NCI-H1694 treated with DMSO at 0.1 percent for 48 hours (cell line): ENCODE results near the gene SYNGAP1.

Source experiments
- DNase-seq: peaks from one replicate; lab custom pipeline; 2025; lab: John Stamatoyannopoulos, UW

SYNGAP1 gene

DNA sequence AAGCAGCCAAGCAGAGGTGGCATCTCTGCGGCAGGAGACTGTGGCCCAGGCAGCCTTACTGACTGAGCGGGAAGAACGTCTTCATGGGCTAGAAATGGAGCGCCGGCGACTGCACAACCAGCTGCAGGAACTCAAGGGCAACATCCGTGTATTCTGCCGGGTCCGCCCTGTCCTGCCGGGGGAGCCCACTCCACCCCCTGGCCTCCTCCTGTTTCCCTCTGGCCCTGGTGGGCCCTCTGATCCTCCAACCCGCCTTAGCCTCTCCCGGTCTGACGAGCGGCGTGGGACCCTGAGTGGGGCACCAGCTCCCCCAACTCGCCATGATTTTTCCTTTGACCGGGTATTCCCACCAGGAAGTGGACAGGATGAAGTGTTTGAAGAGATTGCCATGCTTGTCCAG is 15.0 kb upstream of the SYNGAP1 start:
- DNase-seq, result no peak

- no peak for DNase-seq
Observed at GRCh38 chr6:33405386-33405940, 14.4 kb upstream of the SYNGAP1 start.

DNA sequence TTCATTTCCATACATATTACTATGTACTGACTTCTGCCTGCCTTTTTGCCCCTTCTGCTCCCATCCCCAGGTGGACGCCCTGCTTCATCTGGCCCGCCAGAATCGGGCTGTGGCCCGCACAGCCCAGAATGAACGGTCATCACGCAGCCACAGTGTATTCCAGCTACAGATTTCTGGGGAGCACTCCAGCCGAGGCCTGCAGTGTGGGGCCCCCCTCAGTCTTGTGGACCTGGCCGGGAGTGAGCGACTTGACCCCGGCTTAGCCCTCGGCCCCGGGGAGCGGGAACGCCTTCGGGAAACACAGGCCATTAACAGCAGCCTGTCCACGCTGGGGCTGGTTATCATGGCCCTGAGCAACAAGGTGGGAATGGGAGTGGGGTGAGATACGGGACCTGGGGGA is 13.7 kb upstream of the SYNGAP1 start:
- no peak for DNase-seq

- DNase-seq, result no peak
Observed at GRCh38 chr6:33407132-33407718, 12.6 kb upstream of the SYNGAP1 start.

DNA sequence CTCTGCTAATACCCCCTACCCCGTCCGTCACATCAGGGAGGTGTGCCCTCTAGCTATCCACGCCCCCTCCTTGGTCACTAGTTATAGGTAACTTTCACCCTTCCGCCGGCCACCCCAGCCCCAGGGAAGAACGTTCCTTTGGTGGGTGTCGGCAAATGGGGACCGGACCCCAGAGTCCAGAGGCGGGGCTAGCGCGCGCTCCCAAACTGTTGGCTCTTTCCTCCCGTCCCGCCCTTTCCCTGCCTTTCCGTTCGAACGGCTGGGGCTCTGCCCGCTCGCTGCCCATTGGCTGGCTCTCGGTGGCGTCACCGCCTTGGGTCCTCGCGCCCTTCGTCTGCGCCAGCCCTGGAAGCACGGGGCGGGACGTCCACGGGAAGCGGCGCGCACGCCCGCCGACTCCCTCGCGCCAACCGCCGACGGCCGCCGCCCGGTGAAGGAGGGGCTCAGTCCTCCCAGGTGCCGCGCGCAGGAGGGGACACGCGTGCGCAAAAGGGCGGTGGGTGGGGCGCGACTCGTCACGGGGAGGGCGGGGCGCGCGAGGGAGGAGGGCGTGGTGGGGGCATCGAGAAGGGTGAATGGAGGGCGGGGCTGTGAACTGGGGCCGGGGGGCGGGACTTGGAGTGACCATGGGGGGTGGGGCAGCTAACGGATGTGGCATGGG is 9.7 kb upstream of the SYNGAP1 start:
- DNase-seq, result peak; percentile 92

GRCh38 chr6:33410711-33411631 is 8.9 kb upstream of the SYNGAP1 start, which contains the start of gene PHF1:
PHF1 (plus strand) TSS chr6:33411014; CDS start chr6:33412264, 1,250 bp downstream.
- no peak for DNase-seq

GRCh38 chr6:33411632-33412005 is 8.2 kb upstream of the SYNGAP1 start:
- no peak for DNase-seq

DNA sequence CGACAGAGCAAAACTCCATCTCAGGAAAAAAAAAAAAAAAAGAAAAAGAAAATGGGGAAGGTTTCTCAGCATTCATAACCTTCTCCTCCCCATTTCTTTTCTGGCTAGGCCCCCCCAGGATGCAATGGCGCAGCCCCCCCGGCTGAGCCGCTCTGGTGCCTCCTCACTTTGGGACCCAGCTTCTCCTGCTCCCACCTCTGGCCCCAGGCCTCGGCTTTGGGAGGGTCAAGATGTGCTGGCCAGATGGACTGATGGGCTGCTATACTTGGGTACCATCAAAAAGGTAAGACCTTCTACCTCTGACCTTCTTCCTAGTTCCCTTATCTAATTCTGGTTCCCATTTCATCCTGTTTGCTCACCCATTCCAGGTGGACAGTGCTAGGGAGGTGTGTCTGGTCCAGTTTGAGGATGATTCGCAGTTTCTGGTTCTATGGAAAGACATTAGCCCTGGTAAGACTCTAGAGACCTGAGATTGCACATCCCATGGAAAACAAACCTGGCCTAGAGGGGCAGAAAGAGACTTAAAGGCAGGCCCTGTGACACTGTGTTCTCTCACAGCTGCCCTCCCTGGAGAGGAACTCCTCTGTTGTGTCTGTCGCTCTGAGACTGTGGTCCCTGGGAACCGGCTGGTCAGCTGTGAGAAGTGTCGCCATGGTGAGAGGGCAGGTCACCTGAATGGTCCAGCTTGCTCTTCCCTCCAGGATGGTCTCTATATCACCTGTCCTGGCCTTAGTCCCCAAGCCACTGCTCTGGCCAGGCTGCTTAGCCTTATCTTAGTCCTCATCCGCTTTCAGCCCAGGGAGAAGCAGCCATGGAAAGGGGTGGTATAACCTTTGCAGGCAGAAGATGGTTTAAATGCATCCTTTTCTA is 7.5 kb upstream of the SYNGAP1 start:
- DNase-seq, result no peak

GRCh38 chr6:33413241-33414120 is 6.4 kb upstream of the SYNGAP1 start:
- no peak for DNase-seq

GRCh38 chr6:33414592-33415271 is 5.1 kb upstream of the SYNGAP1 start:
- no peak for DNase-seq

- no peak for DNase-seq
Observed at GRCh38 chr6:33415831-33416230, 4.0 kb upstream of the SYNGAP1 start.

DNA sequence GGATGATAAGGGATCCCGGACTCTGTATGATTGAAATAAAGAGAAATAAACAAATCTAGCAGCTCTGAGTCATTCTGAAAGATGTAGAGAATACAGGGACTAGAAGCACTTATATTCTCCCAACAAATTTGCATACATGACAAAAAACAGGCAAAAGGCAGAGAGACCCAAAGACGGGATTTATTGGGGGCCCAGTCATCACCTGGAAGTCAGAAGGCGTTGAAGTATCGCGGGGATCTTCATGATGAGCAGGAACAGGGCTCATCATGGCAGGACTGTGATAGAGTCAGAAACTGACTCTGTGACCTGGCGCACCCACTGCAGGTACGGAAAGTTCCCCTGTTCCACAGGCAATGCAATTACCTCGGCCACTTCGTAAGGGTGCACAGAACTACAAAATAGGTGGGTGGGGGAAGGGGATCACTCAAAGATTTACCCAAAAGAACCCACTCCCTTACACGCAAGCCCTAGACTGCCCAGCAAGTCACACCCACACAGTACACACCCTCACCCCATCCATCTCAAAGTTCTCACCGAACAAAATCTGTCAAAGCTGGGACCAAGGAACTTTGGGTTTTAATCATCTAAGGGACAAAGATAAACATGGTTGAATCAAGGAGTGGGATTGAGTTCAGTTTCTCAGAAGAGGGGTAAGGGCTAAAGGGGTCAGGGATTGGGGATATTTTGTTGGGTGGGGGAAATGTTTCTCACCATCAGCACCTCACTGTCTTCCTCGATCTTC is 3.3 kb upstream of the SYNGAP1 start:
- DNase-seq, result no peak

- no peak for DNase-seq
Observed at GRCh38 chr6:33417128-33417902, 2.5 kb upstream of the SYNGAP1 start.

DNA sequence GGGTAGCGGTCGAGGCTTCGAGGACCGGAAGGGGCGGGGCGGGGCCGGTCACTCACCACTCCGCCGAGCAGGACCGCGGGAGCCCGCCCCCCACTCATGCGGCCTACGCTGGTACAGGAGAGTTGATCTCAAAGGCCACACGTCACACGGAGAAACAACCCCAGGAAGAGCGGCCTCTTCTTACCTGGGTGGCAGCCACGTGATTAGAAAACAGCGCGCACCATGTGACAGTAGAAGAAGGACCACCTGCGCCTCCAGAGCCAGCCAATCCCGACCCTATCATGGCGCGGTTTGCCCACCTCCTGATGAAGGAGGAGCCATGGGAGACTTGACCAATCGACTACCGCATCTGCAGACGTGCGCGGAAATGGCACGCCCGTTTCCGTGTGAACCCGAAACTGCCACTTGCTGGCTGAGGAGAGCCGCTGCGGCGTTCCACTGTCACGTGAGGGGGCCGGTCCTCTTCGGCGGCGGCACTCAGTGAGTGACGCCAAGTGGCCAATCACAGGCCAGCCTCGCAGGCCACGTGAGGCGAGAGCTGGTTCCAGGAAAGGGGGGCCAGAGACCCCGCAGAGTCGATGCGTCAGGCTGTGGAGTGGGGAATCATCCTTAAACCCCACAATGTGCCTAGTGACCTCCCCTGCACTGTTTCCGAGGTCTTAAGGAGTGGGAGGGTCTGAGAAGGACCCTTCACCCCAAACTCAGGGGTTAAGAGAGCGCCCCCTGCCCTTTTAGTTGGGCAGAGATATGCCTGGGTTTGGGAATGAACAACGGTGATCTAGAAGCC is 1.8 kb upstream of the SYNGAP1 start, which contains the start of gene CUTA:
CUTA (minus strand) TSS at position 205 of the 787 bp plus-strand sequence; CDS start at position 98, 107 bp downstream.
- DNase-seq, result peak; percentile 98

DNA sequence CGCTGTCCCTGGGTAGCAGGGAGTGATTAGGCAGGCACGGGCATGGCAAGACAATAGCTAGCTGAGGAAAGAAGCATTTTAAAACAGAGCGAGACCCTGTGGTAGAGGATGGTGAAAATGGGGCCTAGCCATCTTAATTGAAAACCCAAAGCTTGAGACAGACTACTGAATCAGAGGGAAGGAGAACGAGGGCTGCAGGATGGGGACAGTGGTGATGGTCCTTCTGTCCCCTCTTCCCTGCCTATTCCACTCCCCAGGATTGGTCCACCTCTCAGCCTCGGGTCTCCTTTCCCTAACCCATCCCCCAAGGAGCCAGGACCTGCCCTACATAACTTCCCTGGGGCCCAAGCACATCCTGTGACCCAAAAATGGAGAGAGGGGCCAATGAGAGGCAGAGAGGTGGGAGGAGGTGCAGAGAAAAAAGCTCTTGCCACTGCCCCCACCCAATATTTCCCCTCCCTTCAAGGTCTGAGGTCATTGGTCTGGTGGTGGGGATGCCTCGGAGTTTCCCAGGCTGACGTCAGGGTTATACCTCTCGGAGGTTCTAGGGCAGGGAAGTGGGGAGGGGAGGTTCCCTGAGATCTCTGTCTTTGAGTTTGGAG is 1.1 kb upstream of the SYNGAP1 start:
- no peak for DNase-seq

GRCh38 chr6:33420491-33421343 is 852 bp downstream of the SYNGAP1 start:
- DNase-seq, result peak; percentile 27
